ENCODE data around the gene PDE6G. TPM values are rescaled to one million over a fixed set of nuclear protein-coding genes. Genes with fewer than 3 reads are reported as not detected.

Gene PDE6G
- total RNA-seq, 1 donor, result 14.8 TPM

GRCh38 chr17:81687770-81688541 lies 31.6 kb upstream of the PDE6G start:
- no peak for DNase-seq (ENCODE audit: low read depth in 2 of 3, low spot score in 2 of 3)

GRCh38 chr17:81686614-81687013 lies 30.3 kb upstream of the PDE6G start:
- DNase-seq (ENCODE audit: low read depth in 2 of 3, low spot score in 2 of 3), result no peak

- DNase-seq (ENCODE audit: low read depth in 2 of 3, low spot score in 2 of 3), result no peak
Observed at GRCh38 chr17:81685108-81685507, 28.8 kb upstream of the PDE6G start.

- no peak for DNase-seq (ENCODE audit: low read depth in 2 of 3, low spot score in 2 of 3)
Observed at GRCh38 chr17:81684442-81684911, 28.1 kb upstream of the PDE6G start.

- peak; percentile 98 to 99 (median 99) for DNase-seq (ENCODE audit: low read depth in 2 of 3, low spot score in 2 of 3)
Observed at GRCh38 chr17:81683584-81684441, 27.5 kb upstream of the PDE6G start, which contains the start of the genes ARL16 and HGS. Gene ARL16, minus strand, starts transcription at chr17:81683797. Its CDS starts 44 bp downstream, at chr17:81683753. Gene HGS, plus strand, starts transcription at chr17:81684011. Its CDS starts 56 bp downstream, at chr17:81684067.

GRCh38 chr17:81683208-81683583 lies 26.9 kb upstream of the PDE6G start:
- DNase-seq (ENCODE audit: low read depth in 2 of 3, low spot score in 2 of 3), result no peak

- DNase-seq (ENCODE audit: low read depth in 2 of 3, low spot score in 2 of 3), result no peak
Observed at GRCh38 chr17:81682565-81683207, 26.3 kb upstream of the PDE6G start.

- DNase-seq (ENCODE audit: low read depth in 2 of 3, low spot score in 2 of 3), result no peak
Observed at GRCh38 chr17:81681672-81682071, 25.3 kb upstream of the PDE6G start.

GRCh38 chr17:81680150-81680549 lies 23.8 kb upstream of the PDE6G start:
- no peak for DNase-seq (ENCODE audit: low read depth in 2 of 3, low spot score in 2 of 3)

GRCh38 chr17:81676906-81677305 lies 20.6 kb upstream of the PDE6G start:
- DNase-seq (ENCODE audit: low read depth in 2 of 3, low spot score in 2 of 3), result no peak

- peak in 2 of 3 donors; percentile 18 to 24 for DNase-seq (ENCODE audit: low read depth in 2 of 3, low spot score in 2 of 3)
Observed at GRCh38 chr17:81675515-81676221, 19.3 kb upstream of the PDE6G start.

- no peak for DNase-seq (ENCODE audit: low read depth in 2 of 3, low spot score in 2 of 3)
Observed at GRCh38 chr17:81673561-81674258, 17.4 kb upstream of the PDE6G start.

- DNase-seq (ENCODE audit: low read depth in 2 of 3, low spot score in 2 of 3), result no peak
Observed at GRCh38 chr17:81672954-81673353, 16.6 kb upstream of the PDE6G start.

- no peak for DNase-seq (ENCODE audit: low read depth in 2 of 3, low spot score in 2 of 3)
Observed at GRCh38 chr17:81672504-81672903, 16.2 kb upstream of the PDE6G start.

GRCh38 chr17:81667754-81668153 lies 11.4 kb upstream of the PDE6G start:
- DNase-seq (ENCODE audit: low read depth in 2 of 3, low spot score in 2 of 3), result no peak

- DNase-seq (ENCODE audit: low read depth in 2 of 3, low spot score in 2 of 3), result peak; percentile 82 to 96 (median 94)
Observed at GRCh38 chr17:81666342-81667191, 10.2 kb upstream of the PDE6G start, which contains the start of the genes CCDC137 and OXLD1. Gene CCDC137, plus strand, starts transcription at chr17:81666737. Its CDS starts 30 bp downstream, at chr17:81666767. Gene OXLD1, minus strand, starts transcription at chr17:81666605. Its CDS starts 28 bp downstream, at chr17:81666577.

- DNase-seq (ENCODE audit: low read depth in 2 of 3, low spot score in 2 of 3), result peak in 1 of 3 donors; percentile 82
Observed at GRCh38 chr17:81666092-81666341, 9.7 kb upstream of the PDE6G start.

- DNase-seq (ENCODE audit: low read depth in 2 of 3, low spot score in 2 of 3), result peak in 2 of 3 donors; percentile 29 to 39
Observed at GRCh38 chr17:81665205-81666091, 9.1 kb upstream of the PDE6G start.

Measured in hematopoietic multipotent progenitor cell (in vitro differentiated cells).